NCI-H460 (cell line): ENCODE results near the gene SRSF11. TPM values are rescaled to one million over a fixed set of nuclear protein-coding genes. Genes with fewer than 3 reads are reported as not detected.

Source experiments
- DNase-seq: peaks from one replicate; pipeline ENCODE4 v3.0.0-alpha.2; 2016; ENCODE audit warnings: low read depth; ENCODE audit errors: extremely low read depth
- total RNA-seq: library from RNA; depleted of rRNA; stranded (reverse); fragments of >200 nt; shearing (Covaris generic); gene quantifications from 2 replicates; pipeline ENCODE4 v1.2.3, GENCODE V29; 2014

SRSF11 gene
- total RNA-seq, 1 experiment from 2014 or later: 89.2 TPM

DNA sequence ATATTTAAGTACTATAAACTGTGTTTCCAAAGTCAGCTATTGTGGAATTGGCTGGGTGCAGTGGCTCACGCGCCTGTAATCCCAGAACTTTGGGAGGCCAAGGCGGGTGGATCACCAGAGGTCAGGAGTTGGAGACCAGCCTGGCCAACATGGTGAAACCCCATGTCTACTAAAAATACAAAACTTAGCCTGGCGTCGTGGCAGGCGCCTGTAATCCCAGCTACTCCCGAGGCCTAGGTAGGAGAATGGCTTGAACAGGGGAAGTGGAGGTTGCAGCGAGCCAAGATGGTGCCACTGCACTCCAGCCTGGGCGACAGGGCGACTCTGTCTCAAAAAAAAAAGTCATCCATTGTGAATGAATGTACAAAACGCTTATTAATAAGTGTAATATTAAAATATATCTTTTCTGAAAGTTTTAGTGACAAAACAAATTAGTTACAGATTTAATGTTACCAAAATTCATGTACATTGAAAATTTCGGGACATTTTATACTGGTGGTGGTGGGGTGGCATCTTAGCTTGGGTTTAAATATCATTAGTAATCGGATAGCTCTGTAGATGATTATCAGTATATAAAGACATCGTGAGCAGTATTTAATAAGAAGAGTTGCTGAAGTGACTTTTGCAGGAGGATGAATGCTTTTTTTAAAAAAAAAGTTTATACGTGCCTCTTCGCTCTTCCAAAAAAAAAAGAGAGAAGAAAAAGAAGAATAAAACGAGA, 503 bp upstream of the SRSF11 start:
- no peak for DNase-seq

DNA sequence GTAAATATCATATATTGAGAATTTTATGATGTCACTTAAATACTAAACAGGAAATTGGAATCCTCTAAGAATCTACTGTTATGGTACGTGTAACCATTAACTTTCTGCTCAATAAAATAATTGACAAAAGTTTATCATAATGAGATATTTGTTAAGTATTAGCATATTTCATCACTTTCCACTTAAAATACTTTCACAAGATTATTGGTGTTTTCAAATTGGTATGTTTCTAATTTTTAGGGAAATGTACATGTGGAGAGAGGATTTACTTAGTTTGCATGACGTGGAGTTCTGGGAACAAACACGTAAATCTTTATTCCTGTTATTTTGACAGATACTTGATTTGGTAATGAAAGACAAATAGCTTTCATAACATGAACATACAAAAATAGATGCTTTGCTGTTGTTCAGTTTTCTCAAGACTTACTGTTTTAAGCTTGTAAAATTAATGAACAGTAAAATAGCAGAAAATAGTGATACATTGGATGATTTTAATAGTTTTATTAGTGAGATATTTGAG, 1.6 kb downstream of the SRSF11 start:
- DNase-seq: no peak

GRCh38 chr1:70224954-70225353, 3.8 kb downstream of the SRSF11 start:
- DNase-seq: no peak

DNA sequence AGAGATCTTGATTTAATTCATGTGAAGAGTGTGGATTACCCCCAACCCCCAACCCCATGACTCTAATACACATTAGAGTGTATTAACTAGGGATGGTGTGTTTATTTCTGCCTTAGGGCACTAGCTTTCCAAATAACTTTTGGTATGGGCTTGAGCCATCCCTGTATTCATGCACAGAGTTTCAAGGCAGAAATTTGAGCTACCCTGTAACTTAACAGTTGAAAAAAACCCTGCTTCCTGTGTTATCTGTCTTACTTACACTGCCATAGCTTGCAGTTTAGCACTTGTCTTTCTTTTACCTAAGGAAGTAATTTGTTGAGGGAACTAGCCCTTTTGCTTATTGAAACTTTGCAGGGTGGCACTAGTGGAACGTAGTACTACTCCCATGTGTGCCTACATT, 6.3 kb downstream of the SRSF11 start:
- DNase-seq: no peak

GRCh38 chr1:70228670-70229069, 7.5 kb downstream of the SRSF11 start:
- DNase-seq: no peak

GRCh38 chr1:70231475-70231874, 10.3 kb downstream of the SRSF11 start:
- DNase-seq: no peak

DNA sequence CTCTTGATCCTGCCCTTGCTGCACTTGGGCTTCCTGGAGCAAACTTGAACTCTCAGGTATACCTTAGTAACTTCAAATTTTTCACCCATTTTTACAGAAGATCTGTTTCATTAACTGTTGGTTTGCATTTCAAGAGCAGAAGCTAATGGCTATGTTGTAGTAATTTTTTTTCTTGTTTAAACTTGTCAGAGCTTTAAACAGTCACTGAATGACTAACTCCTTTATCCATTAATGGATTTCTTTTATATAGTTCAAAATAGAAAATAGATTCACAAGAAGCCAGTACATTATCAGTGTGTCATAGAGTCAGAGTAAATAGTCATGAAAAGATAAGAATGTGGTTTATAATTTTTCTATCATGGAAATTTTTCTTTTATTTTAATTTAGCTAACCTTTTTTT, 13.6 kb downstream of the SRSF11 start:
- DNase-seq: no peak

GRCh38 chr1:70239940-70240339, 18.8 kb downstream of the SRSF11 start:
- DNase-seq: no peak

- no peak for DNase-seq
These were observed 25.9 kb downstream of the SRSF11 start for GRCh38 chr1:70247122-70247521.

DNA sequence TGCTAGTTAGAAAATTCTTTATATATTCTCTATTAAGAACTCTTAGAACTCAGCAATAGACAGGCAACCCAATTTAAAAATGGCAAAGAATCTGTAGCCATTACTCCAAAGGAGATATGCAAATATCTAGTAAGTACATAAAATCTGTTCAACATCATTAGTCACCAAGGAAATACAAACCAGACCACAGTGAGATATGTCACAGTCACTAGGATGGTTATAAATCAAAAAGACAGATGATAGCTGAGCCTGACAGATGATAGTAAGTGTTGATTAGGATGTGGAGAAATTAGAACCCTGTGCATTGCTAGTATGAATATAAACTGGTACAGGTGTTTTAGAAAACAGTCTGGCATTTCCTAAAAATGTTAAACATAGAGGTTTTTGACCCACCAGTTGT, 26.6 kb downstream of the SRSF11 start:
- DNase-seq: no peak

GRCh38 chr1:70248729-70249128, 27.5 kb downstream of the SRSF11 start:
- no peak for DNase-seq

DNA sequence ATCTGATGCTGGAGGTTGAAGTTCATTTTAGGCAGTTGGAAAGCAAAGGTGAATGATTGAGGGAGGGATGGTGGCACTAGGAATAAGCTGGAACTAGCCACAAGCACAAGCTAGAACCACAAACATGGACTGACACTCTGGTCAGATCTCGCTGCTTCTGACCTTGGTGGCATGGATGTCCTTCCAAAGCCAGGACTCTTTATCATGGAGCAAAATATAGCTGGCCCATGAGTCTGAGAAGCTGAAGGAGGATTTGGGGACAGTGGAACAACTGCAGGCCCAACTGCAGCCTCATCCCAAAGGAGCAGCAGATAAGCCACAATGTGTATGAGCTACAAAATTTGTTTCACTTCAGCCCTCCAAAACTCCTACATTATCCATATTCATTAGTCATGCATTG, 35.5 kb downstream of the SRSF11 start:
- DNase-seq: no peak

GRCh38 chr1:70264839-70265238, 43.7 kb downstream of the SRSF11 start:
- DNase-seq: no peak

DNA sequence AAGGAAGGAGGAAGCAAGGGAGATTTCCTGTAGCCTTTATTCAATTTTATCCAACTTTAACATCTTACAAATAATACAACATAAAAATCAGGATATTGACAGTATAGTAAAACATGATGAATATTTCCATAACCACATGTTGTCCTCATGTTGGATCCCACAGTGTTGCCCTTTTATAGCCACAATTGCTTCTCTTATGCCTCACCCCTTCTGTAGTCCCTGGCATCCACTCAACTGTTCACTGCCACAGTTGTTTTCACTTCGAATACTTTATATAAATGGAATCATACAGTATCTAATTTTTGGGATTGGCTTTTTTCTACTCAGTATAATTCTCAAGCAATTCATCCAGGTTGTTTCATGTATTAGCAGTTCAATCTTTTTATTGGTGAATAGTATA, 44.8 kb downstream of the SRSF11 start:
- DNase-seq: no peak

- DNase-seq: no peak
These were observed 56.7 kb downstream of the SRSF11 start for GRCh38 chr1:70277875-70278274.

- no peak for DNase-seq
These were observed 57.5 kb downstream of the SRSF11 start for GRCh38 chr1:70278710-70279109.

DNA sequence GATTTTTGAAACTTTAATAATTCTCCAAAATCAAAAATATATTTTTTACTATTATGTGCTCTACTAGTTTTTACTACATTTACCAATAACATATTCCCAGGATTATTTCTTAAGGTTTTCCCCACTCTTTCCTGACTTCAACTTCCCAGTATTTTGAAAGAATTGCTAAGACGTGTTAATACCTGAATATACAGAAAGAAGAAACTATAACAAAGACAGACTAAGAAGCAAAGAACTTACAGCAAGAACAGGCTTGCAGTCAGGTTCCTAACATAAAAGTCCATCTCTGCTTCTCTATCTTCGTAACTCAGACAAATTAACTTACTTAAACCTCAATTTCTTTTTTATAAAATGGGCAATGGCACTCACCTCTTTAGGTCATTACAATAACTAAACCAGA, 63.2 kb downstream of the SRSF11 start:
- DNase-seq: no peak

DNA sequence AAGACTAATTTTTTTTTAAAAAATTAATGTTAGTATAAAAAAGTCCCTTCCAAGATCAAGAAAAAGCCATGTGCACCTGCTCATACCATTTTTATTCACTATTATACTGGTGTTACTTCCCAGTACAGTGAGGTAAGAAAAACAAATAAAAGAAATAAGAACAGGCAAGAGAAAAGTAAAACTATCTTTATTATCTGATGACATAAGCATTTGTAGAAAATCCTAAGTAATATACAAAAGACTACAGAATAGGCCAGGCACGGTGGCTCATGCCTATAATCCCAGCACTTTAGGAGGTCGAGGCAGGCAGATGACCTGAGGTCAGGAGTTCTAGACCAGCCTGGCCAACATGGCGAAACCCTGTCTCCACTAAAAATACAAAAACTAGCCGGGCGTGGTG, 65.3 kb downstream of the SRSF11 start:
- DNase-seq: no peak

- DNase-seq: no peak
These were observed 67.0 kb downstream of the SRSF11 start for GRCh38 chr1:70288166-70288565.

- no peak for DNase-seq
These were observed 69.0 kb downstream of the SRSF11 start for GRCh38 chr1:70290218-70290617.

- no peak for DNase-seq
These were observed 72.1 kb downstream of the SRSF11 start for GRCh38 chr1:70293186-70293843.

DNA sequence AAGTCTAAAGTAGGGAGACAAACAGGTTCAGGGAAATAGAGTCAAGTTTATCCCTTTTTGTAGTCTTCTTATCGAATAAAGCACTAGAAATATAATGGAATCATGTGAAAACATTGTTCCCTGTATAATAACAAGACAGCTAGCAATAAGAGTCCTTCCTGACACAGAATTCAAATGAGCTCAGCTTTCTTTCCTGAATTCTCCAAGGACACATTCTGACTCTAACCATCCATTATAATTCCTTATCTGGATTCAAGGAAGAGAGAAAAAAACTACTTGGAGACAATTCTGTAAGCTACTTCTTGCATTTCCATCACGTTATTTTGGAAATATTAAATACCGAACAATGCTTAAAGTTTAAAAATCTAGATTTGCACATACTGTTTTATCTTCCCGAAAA, 74.6 kb downstream of the SRSF11 start:
- no peak for DNase-seq
